ENCODE measurements around the gene CARMIL1. TPM values are rescaled to one million over a fixed set of nuclear protein-coding genes. Genes with fewer than 3 reads are reported as not detected.

CARMIL1 gene
- total RNA-seq, 1 donor: 38.7 TPM

DNA sequence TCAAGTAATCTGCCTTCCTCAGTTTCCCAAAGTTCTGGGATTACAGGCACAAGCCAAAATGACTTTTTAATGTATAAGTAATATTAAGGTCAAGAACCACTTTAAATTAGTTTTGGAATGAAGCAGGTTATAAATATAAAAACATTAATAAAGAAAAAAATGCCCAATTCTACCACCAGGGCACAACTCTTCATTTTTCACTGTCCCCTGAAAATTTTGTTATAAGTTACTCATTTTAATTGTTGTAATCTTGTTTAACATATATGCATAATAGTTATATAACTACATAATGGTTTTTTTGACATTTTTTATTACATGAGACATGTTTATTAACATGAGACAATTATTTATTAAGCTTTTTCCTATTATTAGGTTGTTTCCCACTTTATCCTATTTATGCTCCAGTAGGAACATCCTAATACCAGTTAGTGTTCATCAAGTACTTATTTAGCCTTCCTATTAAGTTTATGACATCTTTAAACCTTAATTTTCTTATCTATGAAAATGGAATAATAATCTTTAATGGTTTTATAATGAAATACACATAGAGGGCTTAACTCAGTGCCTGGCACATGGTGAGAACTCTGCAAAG is 190.7 kb downstream of the CARMIL1 start:
- no peak for DNase-seq (ENCODE audit: low read depth)
- H3K4me3 ChIP-seq (ENCODE audit: low read depth, low read length): no peak overlapping the region
- TF ChIP-seq, protein P1, sequence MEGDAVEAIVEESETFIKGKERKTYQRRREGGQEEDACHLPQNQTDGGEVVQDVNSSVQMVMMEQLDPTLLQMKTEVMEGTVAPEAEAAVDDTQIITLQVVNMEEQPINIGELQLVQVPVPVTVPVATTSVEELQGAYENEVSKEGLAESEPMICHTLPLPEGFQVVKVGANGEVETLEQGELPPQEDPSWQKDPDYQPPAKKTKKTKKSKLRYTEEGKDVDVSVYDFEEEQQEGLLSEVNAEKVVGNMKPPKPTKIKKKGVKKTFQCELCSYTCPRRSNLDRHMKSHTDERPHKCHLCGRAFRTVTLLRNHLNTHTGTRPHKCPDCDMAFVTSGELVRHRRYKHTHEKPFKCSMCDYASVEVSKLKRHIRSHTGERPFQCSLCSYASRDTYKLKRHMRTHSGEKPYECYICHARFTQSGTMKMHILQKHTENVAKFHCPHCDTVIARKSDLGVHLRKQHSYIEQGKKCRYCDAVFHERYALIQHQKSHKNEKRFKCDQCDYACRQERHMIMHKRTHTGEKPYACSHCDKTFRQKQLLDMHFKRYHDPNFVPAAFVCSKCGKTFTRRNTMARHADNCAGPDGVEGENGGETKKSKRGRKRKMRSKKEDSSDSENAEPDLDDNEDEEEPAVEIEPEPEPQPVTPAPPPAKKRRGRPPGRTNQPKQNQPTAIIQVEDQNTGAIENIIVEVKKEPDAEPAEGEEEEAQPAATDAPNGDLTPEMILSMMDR (IDR thresholded peaks at IDR 0.05; ENCODE audit: insufficient read depth, low read length): peak; percentile 40

DNA sequence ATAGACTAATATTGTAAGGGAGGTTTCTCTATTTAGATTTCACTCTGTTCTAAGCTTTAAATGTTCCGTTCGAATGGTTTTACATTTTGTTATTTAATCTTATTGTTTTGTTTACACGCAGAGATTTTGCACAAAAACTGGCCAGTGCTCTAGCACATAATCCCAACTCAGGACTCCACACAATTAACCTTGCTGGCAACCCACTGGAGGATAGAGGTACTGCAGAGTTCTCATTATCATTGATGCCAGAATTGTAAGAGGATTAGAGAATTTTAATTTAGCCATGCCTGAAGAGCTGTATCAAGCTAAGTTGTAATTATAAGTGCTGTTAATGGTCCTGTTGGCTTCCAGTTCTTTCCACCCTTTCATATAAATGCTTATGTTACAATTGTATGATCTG is 193.1 kb downstream of the CARMIL1 start:
- no peak overlapping the region for H3K4me3 ChIP-seq (ENCODE audit: low read depth, low read length)
- TF ChIP-seq, protein P1 (IDR thresholded peaks at IDR 0.05; ENCODE audit: insufficient read depth, low read length): peak; percentile 30
- no peak for DNase-seq (ENCODE audit: low read depth)

DNA sequence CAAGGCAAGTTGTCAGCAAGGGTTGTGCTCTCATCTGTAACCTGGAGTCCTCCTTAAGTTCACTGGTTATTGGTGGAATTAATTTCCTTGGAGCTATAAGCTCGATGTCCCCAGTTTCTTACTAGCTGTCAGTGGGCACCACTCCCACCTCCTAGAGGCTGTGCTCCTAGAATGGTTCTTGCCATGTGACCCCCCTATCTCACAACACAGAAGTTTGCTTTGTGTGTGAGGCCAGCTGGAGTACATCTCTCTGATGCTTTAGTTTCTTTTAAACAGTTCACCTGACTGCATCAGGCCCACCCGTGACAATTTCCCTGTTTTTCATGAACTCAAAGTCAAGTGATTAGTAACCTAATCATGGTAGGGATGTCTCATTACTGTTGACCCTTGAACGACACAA is 193.7 kb downstream of the CARMIL1 start:
- DNase-seq (ENCODE audit: low read depth): no peak
- no peak overlapping the region for H3K4me3 ChIP-seq (ENCODE audit: low read depth, low read length)
- TF ChIP-seq, protein P1 (IDR thresholded peaks at IDR 0.05; ENCODE audit: insufficient read depth, low read length): no peak

DNA sequence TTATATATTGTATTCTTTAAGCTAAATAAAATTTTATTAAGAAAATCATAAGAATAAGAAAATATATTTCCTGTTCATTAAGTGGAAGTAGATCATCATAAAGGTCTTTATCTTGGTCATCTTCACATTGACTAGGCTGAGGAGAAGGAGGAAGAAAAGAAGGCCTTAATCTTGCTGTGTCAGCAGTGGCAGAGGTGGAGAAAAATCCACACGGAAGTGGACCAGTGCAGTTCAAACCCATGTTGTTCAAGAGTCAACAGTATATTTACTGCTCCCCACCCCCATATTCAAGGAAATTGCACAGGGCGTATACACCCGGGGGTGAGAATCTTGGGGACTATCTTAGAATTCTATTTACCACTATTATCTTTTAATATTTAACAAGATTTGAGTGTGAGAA is 194.3 kb downstream of the CARMIL1 start:
- TF ChIP-seq, protein P1 (IDR thresholded peaks at IDR 0.05; ENCODE audit: insufficient read depth, low read length): no peak
- no peak overlapping the region for H3K4me3 ChIP-seq (ENCODE audit: low read depth, low read length)
- no peak for DNase-seq (ENCODE audit: low read depth)

DNA sequence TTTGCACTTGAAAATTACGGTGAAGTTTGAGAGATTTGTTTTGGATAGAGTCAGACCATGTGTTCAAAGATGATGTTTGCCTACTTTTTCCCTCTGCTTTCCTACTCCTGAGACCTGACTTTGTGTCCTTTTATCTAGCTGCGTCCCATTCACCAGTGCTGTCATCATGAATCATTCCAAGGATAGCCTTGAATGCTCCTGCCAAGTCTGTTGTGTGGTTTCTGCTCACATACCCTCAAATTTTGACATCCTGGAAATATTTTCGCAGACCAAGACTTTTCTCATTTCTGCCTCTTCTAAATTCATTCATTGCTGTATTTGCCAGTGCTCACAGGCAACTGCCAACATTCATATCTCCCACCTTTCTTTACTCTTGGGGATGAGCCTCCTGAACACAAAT is 197.0 kb downstream of the CARMIL1 start:
- peak; percentile 36 for DNase-seq (ENCODE audit: low read depth)
- H3K4me3 ChIP-seq (ENCODE audit: low read depth, low read length): no peak overlapping the region
- TF ChIP-seq, protein P1 (IDR thresholded peaks at IDR 0.05; ENCODE audit: insufficient read depth, low read length): no peak

DNA sequence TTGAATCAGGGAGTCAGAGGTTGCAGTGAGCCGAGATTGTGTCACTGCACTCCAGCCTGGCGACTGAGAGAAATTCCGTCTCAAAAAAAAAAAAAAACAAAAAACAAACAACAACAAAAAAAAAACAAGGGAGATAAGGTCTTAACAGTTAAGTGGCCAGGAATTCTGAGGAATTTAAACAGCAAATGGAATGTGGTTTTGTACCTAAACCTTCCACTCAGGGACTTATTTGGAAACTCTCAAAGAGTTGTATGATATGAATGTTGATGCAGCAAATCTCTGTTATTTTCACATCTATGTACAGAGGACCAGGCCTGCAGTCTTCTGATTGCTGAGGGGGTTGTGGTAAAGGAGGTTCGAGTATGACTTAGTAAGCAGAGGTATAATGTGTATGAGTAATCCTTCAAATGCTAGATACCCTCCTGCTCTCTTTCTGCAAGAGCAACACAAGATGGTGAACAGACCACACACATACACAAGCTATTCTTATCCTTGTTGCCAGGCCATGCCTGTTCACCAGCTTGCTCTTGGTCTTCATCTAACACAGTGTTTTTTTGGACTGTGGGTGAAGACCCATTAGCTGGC is 197.9 kb downstream of the CARMIL1 start:
- DNase-seq (ENCODE audit: low read depth): peak; percentile 55
- no peak overlapping the region for H3K4me3 ChIP-seq (ENCODE audit: low read depth, low read length)
- TF ChIP-seq, protein P1 (IDR thresholded peaks at IDR 0.05; ENCODE audit: insufficient read depth, low read length): no peak

DNA sequence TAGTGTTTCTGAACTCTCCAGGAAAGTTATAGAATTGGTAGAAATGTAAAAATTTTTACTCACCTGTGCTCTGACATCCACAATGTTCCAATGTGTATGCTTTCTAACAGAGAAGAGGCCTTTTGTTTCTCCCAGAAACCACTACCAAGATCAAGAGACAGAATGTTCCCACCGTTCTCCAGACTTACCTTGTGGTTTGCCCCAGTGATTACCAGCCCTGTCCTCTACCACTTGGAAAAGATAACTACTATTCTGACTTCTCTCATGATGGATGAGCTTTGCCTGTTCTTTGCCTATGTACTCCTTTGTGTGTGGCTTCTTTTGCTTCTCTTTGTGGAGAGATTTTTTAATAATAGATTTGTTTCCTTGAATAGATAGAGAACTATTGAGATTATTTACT is 199.8 kb downstream of the CARMIL1 start:
- H3K4me3 ChIP-seq (ENCODE audit: low read depth, low read length): no peak overlapping the region
- no peak for DNase-seq (ENCODE audit: low read depth)
- TF ChIP-seq, protein P1 (IDR thresholded peaks at IDR 0.05; ENCODE audit: insufficient read depth, low read length): no peak
